DOHH2 (cell line): ENCODE results near the gene GNB3.

Experiments used
- H3F3A ChIP-seq: fragments of 200-600 bp; sonication (generic), shearing (Covaris generic); 2 replicates; pipeline ENCODE4 v1.6.0; 2016; ENCODE audit warnings: antibody characterized with exemption, mild to moderate bottlenecking; ENCODE audit not compliant: control insufficient read depth, insufficient read depth
- H3K27ac ChIP-seq: fragments of 200-600 bp; sonication (generic); 2 replicates; pipeline ENCODE4 v1.5.1; 2014; ENCODE audit warnings: low read depth, mild to moderate bottlenecking, low read length, moderate library complexity
- H3K27me3 ChIP-seq: fragments of 200-600 bp; sonication (generic); 2 replicates; pipeline ENCODE4 v1.6.1; 2014; ENCODE audit warnings: mild to moderate bottlenecking, low read length, mixed read lengths; ENCODE audit not compliant: control insufficient read depth
- H3K36me3 ChIP-seq: fragments of 200-600 bp; sonication (generic); 2 replicates; pipeline ENCODE4 v1.6.1; 2014; ENCODE audit warnings: mild to moderate bottlenecking, low read length, moderate library complexity, mixed read lengths; ENCODE audit not compliant: control insufficient read depth
- H3K4me1 ChIP-seq: fragments of 200-600 bp; sonication (generic); 2 replicates; pipeline ENCODE4 v1.6.1; 2014; ENCODE audit warnings: mild to moderate bottlenecking, low read length, mixed read lengths; ENCODE audit not compliant: control insufficient read depth
- H3K4me2 ChIP-seq: fragments of 200-600 bp; sonication (generic); 2 replicates; pipeline ENCODE4 v1.6.0; 2014; ENCODE audit warnings: mild to moderate bottlenecking, low read length, moderate library complexity
- H3K4me3 ChIP-seq: fragments of 200-600 bp; sonication (generic); 2 replicates; pipeline ENCODE4 v1.5.1; 2014; ENCODE audit warnings: mild to moderate bottlenecking, low read length, mixed read lengths
- H3K79me2 ChIP-seq: fragments of 200-600 bp; sonication (generic); 2 replicates; pipeline ENCODE4 v1.6.1; 2014; ENCODE audit warnings: mild to moderate bottlenecking, low read length, mixed read lengths; ENCODE audit not compliant: control insufficient read depth
- H3K9me2 ChIP-seq: fragments of 200-600 bp; sonication (generic); replicated peaks from 2 replicates; pipeline ENCODE4 v1.6.1; 2014; ENCODE audit warnings: mild to moderate bottlenecking, low read length, mixed read lengths; ENCODE audit not compliant: control insufficient read depth
- H3K9me3 ChIP-seq: fragments of 200-600 bp; sonication (generic); 2 replicates; pipeline ENCODE4 v1.6.1; 2014; ENCODE audit warnings: antibody characterized with exemption, low read length, mixed read lengths; ENCODE audit not compliant: control insufficient read depth, insufficient read depth
- H4K20me1 ChIP-seq: fragments of 200-600 bp; sonication (generic); 2 replicates; pipeline ENCODE4 v1.6.0; 2014; ENCODE audit warnings: low read depth, mild to moderate bottlenecking, antibody characterized with exemption, low read length, moderate library complexity; ENCODE audit not compliant: control insufficient read depth, insufficient read depth
- CTCF ChIP-seq: fragments of 200-600 bp; sonication (generic); IDR thresholded peaks from one replicate; pipeline ENCODE4 v1.5.1; 2014; ENCODE audit warnings: antibody characterized with exemption, mild to moderate bottlenecking, low read depth, low read length; ENCODE audit not compliant: poor library complexity, severe bottlenecking
- EZH2phosphoT487 ChIP-seq: fragments of 200-600 bp; sonication (generic); IDR thresholded peaks from 2 replicates; pipeline ENCODE4 v1.6.1; 2017; ENCODE audit warnings: borderline replicate concordance, mild to moderate bottlenecking, antibody characterized with exemption, low read length, moderate library complexity, mixed read lengths

Gene GNB3

GRCh38 chr12:6827982-6828780, 12.5 kb upstream of the GNB3 start, which contains the start of gene P3H3:
P3H3 (plus strand) TSS chr12:6828407; CDS start chr12:6828441, 34 bp downstream.
- H3K9me3 ChIP-seq = no peaks in the 10 kb centered on the region
- H3F3A ChIP-seq = no peaks in the 10 kb centered on the region
- H3K36me3 ChIP-seq = no peaks in the 10 kb centered on the region
- H3K4me3 ChIP-seq = peak within 1 kb of the TSS; percentile 68
- no peaks in the 10 kb centered on the region for H3K79me2 ChIP-seq
- peaks cover 21% of the 10 kb centered on the region for H3K4me1 ChIP-seq
- H3K4me2 ChIP-seq = peak within 1 kb of the TSS; percentile 92
- peak; percentile 96 for TF ChIP-seq EZH2phosphoT487
- TF ChIP-seq CTCF = no peak
- H3K27ac ChIP-seq = no peak within 1 kb of the TSS
- H3K9me2 ChIP-seq = no peaks in the 10 kb centered on the region
- H3K27me3 ChIP-seq = peaks cover 85% of the 10 kb centered on the region
- no peaks in the 10 kb centered on the region for H4K20me1 ChIP-seq

- Histone ChIP-seq H4K20me1 (no peaks in the 10 kb centered on the region), H3K4me1 (peaks cover 21% of the 10 kb centered on the region), H3F3A (no peaks in the 10 kb centered on the region), H3K4me2 (peak overlapping the region; percentile 92), H3K9me2 (no peaks in the 10 kb centered on the region), H3K79me2 (no peaks in the 10 kb centered on the region), H3K27me3 (peaks cover 84% of the 10 kb centered on the region), H3K9me3 (no peaks in the 10 kb centered on the region), H3K27ac (no peak overlapping the region), H3K36me3 (no peaks in the 10 kb centered on the region), H3K4me3 (peak overlapping the region; percentile 68)
- TF ChIP-seq CTCF = no peak
- TF ChIP-seq EZH2phosphoT487 = peak; percentile 98; the same call in 1 of the 2 replicates
Measured at GRCh38 chr12:6828781-6829535, 11.8 kb upstream of the GNB3 start.

GRCh38 chr12:6829536-6830220, 11.0 kb upstream of the GNB3 start:
- H4K20me1 ChIP-seq = no peaks in the 10 kb centered on the region
- H3K9me2 ChIP-seq = no peaks in the 10 kb centered on the region
- H3K9me3 ChIP-seq = no peaks in the 10 kb centered on the region
- peaks cover 82% of the 10 kb centered on the region for H3K27me3 ChIP-seq
- peak overlapping the region; percentile 68 for H3K4me3 ChIP-seq
- H3F3A ChIP-seq = no peaks in the 10 kb centered on the region
- H3K27ac ChIP-seq = no peak overlapping the region
- peaks cover 21% of the 10 kb centered on the region for H3K4me1 ChIP-seq
- no peaks in the 10 kb centered on the region for H3K36me3 ChIP-seq
- no peaks in the 10 kb centered on the region for H3K79me2 ChIP-seq
- TF ChIP-seq CTCF (no peak), EZH2phosphoT487 (no peak)
- H3K4me2 ChIP-seq = peak overlapping the region; percentile 92
